ENCODE results near the gene HNF1A.

GRCh38 chr12:120991965-120992364 lies 13.6 kb downstream of the HNF1A start:
- TF ChIP-seq TAF1 (IDR thresholded peaks at IDR 0.05; ENCODE audit: borderline replicate concordance, low read depth, low read length), result no peak
- no peak for TF ChIP-seq POLR2AphosphoS5 (IDR thresholded peaks at IDR 0.05; ENCODE audit: low read depth, low read length)
- no peak for TF ChIP-seq POLR2A (IDR thresholded peaks at IDR 0.05; ENCODE audit: low read depth, low read length)
